NCI-H187 treated with DMSO at 0.1 percent for 48 hours (cell line): ENCODE results near the gene DBNDD1.
"Not testable (repeated sequence)": the region's sequence is repeated elsewhere in the genome, so short reads cannot be mapped to it uniquely, and the experiment has no call there.

ENCODE experiments used
- DNase-seq: peaks from one replicate; lab custom pipeline; 2025; lab: John Stamatoyannopoulos, UW

The DBNDD1 gene

GRCh38 chr16:89987169-89987568 lies 32.1 kb downstream of the DBNDD1 start:
- no peak for DNase-seq

GRCh38 chr16:89986600-89986999 lies 32.7 kb downstream of the DBNDD1 start:
- DNase-seq, result no peak

GRCh38 chr16:89985219-89985618 lies 34.0 kb downstream of the DBNDD1 start:
- no peak for DNase-seq

- DNase-seq, result no peak
Measured at GRCh38 chr16:89984216-89984615, 35.0 kb downstream of the DBNDD1 start.

GRCh38 chr16:89983536-89983935 lies 35.7 kb downstream of the DBNDD1 start:
- no peak for DNase-seq

GRCh38 chr16:89982318-89982717 lies 36.9 kb downstream of the DBNDD1 start:
- no peak for DNase-seq

GRCh38 chr16:89981414-89981813 lies 37.8 kb downstream of the DBNDD1 start:
- no peak for DNase-seq

- DNase-seq, result no peak
Measured at GRCh38 chr16:89974870-89975269, 44.4 kb downstream of the DBNDD1 start.

- no peak for DNase-seq
Measured at GRCh38 chr16:89973654-89974335, 45.5 kb downstream of the DBNDD1 start.

GRCh38 chr16:89973235-89973634 lies 46.0 kb downstream of the DBNDD1 start:
- no peak for DNase-seq

- DNase-seq, result peak; percentile 21
Measured at GRCh38 chr16:89972244-89973234, 46.7 kb downstream of the DBNDD1 start.

- DNase-seq, result no peak
Measured at GRCh38 chr16:89971495-89972243, 47.6 kb downstream of the DBNDD1 start.

GRCh38 chr16:89969741-89970410 lies 49.4 kb downstream of the DBNDD1 start:
- no peak for DNase-seq

- not testable (repeated sequence) for DNase-seq
Measured at GRCh38 chr16:89968074-89968473, 51.2 kb downstream of the DBNDD1 start.

- not testable (repeated sequence) for DNase-seq
Measured at GRCh38 chr16:89967436-89967835, 51.8 kb downstream of the DBNDD1 start.

GRCh38 chr16:89966756-89967155 lies 52.5 kb downstream of the DBNDD1 start:
- DNase-seq, result no peak

- no peak for DNase-seq
Measured at GRCh38 chr16:89965447-89966225, 53.6 kb downstream of the DBNDD1 start.

- DNase-seq, result no peak
Measured at GRCh38 chr16:89964201-89964600, 55.1 kb downstream of the DBNDD1 start.

- no peak for DNase-seq
Measured at GRCh38 chr16:89962754-89963498, 56.3 kb downstream of the DBNDD1 start.

GRCh38 chr16:89961920-89962319 lies 57.3 kb downstream of the DBNDD1 start:
- no peak for DNase-seq
